ENCODE data around the gene TP53I11. TPM values are rescaled to one million over a fixed set of nuclear protein-coding genes. Genes with fewer than 3 reads are reported as not detected.

The TP53I11 gene
- total RNA-seq, 4 donors from 2014 or later, result 58.0 to 91.5 (median 70.6) TPM

DNA sequence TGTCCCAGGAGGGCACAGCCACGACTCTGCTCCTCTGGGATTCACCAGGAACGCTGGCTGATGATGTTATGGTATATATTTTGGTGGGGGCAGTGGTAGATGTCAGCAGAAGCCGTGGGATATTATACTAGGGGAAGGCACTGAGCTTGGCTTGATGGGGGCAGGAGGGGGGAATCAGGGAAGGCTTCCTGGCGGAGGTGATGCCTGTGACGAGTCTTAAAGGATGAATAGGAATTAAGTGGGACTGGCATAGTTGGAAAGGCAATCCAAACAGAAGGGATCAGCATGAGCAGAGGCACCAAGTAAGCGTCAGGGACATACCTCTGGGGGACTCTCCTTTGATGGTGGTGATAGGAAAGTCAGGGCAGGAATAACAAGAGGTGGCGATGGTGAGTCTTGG, 47.6 kb downstream of the TP53I11 start:
- 80% methylated on average over 7 of the region's 7 CpGs for WGBS
- Histone ChIP-seq H3K36me3 (no peaks in the 10 kb centered on the region), H3K4me3 (no peak overlapping the region), H3K27me3 (no peaks in the 10 kb centered on the region), H3K27ac (no peak overlapping the region), H3K9me3 (no peaks in the 10 kb centered on the region), H3K4me1 (no peaks in the 10 kb centered on the region)
- TF ChIP-seq EP300 (IDR thresholded peaks at IDR 0.05) (no peak), POLR2A (IDR thresholded peaks at IDR 0.05) (no peak), POLR2AphosphoS5 (IDR thresholded peaks at IDR 0.05) (no peak), CTCF (IDR thresholded peaks at IDR 0.05) (no peak)
- no peak for DNase-seq (ENCODE audit: low spot score in 2 of 2)

- TF ChIP-seq POLR2A (IDR thresholded peaks at IDR 0.05), result no peak
- no peak for TF ChIP-seq POLR2AphosphoS5 (IDR thresholded peaks at IDR 0.05)
- no peak for TF ChIP-seq EP300 (IDR thresholded peaks at IDR 0.05)
- TF ChIP-seq CTCF (IDR thresholded peaks at IDR 0.05), result no peak
- Histone ChIP-seq H3K4me1 (no peaks in the 10 kb centered on the region), H3K4me3 (no peak overlapping the region), H3K9me3 (no peaks in the 10 kb centered on the region), H3K36me3 (no peaks in the 10 kb centered on the region), H3K27me3 (no peaks in the 10 kb centered on the region), H3K27ac (no peak overlapping the region)
- 83% methylated on average over 5 of the region's 5 CpGs for WGBS
- DNase-seq (ENCODE audit: low spot score in 2 of 2), result no peak
Observed at GRCh38 chr11:44901786-44902185, 48.9 kb downstream of the TP53I11 start.

GRCh38 chr11:44901120-44901633, 49.5 kb downstream of the TP53I11 start:
- H3K36me3 ChIP-seq, result no peaks in the 10 kb centered on the region

DNA sequence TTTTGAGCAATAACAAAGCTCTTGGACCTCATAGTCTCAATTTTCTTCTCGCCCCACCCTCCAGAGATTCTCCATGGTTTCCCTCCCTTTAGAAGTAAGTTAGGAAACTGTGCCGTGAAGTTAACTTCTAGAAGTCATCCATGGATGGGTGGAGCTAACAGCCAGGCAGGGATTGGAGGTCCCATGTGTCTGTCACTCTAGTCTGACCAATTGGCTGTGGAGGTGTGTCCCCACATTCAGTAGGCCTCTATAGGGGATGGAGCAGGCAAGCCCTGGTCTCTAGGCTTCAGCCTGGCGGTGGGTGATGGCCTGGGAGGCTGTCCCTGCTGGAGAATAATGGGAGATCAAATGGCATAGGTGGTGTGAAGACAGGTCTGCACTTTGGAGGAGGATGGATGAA, 50.7 kb downstream of the TP53I11 start:
- no peak for DNase-seq (ENCODE audit: low spot score in 2 of 2)
- 93% methylated on average over 3 of the region's 3 CpGs for WGBS

More at GRCh38 chr11:44901120-44901633, 49.5 kb downstream of the TP53I11 start:
- TF ChIP-seq EP300 (IDR thresholded peaks at IDR 0.05) (no peak), CTCF (IDR thresholded peaks at IDR 0.05) (no peak), POLR2AphosphoS5 (IDR thresholded peaks at IDR 0.05) (no peak), POLR2A (IDR thresholded peaks at IDR 0.05) (no peak)
- no peak for DNase-seq (ENCODE audit: low spot score in 2 of 2)
- 79% methylated on average over 7 of the region's 7 CpGs for WGBS
- H3K4me1 ChIP-seq, result no peaks in the 10 kb centered on the region
- H3K27ac ChIP-seq, result no peak overlapping the region
- no peaks in the 10 kb centered on the region for H3K9me3 ChIP-seq
- no peak overlapping the region for H3K4me3 ChIP-seq
- H3K27me3 ChIP-seq, result no peaks in the 10 kb centered on the region

More for the DNA sequence above, 50.7 kb downstream of the TP53I11 start:
- Histone ChIP-seq H3K36me3 (no peaks in the 10 kb centered on the region), H3K9me3 (no peaks in the 10 kb centered on the region), H3K4me3 (no peak overlapping the region), H3K4me1 (no peaks in the 10 kb centered on the region), H3K27me3 (no peaks in the 10 kb centered on the region), H3K27ac (no peak overlapping the region)
- TF ChIP-seq POLR2AphosphoS5 (IDR thresholded peaks at IDR 0.05) (no peak), POLR2A (IDR thresholded peaks at IDR 0.05) (no peak), CTCF (IDR thresholded peaks at IDR 0.05) (no peak), EP300 (IDR thresholded peaks at IDR 0.05) (no peak)

Measured in suprapubic skin (tissue), 4 donors.